HG02943 (cell line): ENCODE results near the gene SIRPG.
"Not testable (repeated sequence)": the region's sequence is repeated elsewhere in the genome, so short reads cannot be mapped to it uniquely, and the experiment has no call there.

Source experiments
- ATAC-seq: cut with Tn5 transposase; IDR thresholded peaks from one replicate; pipeline ENCODE4 v1.9.1; 2021; ENCODE audit warnings: mild to moderate bottlenecking, low read depth, moderate library complexity; ENCODE audit not compliant: unreplicated experiment

The SIRPG gene

GRCh38 chr20:1610404-1610803, 47.2 kb downstream of the SIRPG start:
- ATAC-seq = not testable (repeated sequence)

DNA sequence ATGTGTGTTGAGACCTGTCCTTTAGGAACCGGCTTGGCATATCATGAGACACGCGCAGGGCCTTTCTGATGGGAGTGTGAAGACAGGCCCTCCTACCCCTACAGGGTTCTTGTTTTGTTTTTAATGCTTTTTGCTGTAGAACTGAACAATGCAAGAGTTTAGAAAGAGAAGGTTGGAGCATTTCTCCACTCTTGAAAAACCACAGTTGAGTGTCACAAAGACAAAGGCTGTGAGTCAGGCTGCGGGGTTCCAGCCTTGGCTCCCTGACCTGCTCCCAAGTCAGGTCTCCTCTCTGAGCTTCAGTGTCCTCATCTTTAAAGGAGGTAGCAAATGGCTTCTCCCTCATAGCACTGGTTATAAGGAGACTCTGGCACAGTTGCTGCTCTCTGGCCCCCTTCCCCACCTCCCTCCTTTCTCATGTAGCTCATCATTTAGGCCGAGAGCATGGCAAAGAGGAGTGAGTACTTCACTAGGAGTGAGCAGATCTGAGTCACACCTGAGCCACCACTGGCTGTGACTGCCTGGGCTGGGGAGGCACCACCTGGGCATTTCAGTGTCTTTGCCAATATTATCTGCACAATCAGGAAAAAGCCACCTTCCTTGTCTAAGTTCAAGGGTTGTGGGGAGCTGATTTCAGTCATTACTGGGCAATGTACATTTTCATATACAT, 48.8 kb downstream of the SIRPG start:
- ATAC-seq = not testable (repeated sequence)

DNA sequence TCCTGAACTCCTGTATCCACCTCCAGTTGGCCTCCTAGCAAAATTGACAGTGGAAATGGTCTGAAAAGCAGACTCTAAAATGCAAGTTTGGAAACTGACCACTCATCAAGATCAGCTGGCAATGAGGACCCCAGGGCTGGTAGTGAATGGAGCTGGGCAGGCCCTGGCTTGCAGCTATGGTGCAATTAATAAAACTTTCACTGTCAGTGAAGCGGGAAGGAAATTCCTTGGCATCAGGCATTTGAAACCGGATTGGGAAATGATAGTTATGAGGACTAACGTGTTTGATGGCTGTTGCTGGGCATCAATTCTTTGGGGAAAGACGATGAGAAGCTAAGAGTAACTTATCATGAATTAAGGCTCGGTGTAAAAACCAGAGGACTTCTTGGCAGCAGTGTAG, 56.8 kb downstream of the SIRPG start:
- no peak for ATAC-seq

- no peak for ATAC-seq
These were observed 62.2 kb downstream of the SIRPG start for GRCh38 chr20:1595333-1595732.

- no peak for ATAC-seq
These were observed 68.8 kb downstream of the SIRPG start for GRCh38 chr20:1588533-1589460.

DNA sequence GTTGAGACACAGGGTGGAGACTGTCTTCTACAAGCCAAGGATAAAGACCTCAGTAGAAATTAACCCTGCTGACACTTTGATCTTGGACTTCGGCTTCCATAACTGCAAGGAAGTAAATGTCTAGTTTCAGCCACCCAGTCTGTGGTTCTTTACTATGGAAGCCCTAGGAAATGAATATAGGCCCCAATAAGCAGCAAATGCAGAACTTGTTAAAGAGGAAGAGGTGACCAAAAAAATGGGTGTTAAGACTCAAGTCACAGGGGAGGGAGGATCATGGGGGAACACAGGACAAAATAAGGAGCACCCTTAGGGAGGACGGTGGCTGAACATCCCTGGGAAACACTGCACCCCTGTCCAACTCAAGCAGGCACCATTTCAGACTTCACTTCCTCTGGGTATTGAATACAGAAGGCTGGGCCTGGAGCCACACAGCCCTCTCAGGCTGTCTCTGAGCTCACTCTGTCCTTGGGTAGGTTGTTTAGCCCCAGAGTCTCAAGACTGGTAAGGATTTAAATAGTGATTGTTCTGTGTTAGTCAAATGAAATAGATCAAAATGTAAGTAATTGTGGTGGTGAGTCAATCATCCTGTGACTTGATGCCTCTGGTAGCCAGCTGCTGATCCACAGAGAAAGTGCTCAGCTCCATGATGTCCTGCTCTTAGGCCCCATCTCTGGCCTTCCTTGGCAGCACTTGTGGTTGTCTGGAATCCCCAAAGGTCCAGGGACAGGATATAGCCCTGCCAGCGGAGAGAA, 69.6 kb downstream of the SIRPG start:
- ATAC-seq = no peak

- no peak for ATAC-seq
These were observed 78.1 kb downstream of the SIRPG start for GRCh38 chr20:1579488-1579887.
